CD14-positive monocyte (primary cell): ENCODE results near the gene TRUB1. TPM values are rescaled to one million over a fixed set of nuclear protein-coding genes. Genes with fewer than 3 reads are reported as not detected.

Experiments
- DNase-seq, 3 donors: peaks; one replicate each; pipeline ENCODE4 v3.0.0-alpha.2; 2011 to 2022
- H2AFZ ChIP-seq: 2 replicates; pipeline ENCODE4 v1.6.0; 2012; ENCODE audit warnings: mild to moderate bottlenecking, low read depth, low read length, inconsistent platforms; ENCODE audit not compliant: insufficient read depth, poor library complexity, severe bottlenecking
- H3K27ac ChIP-seq, 2 donors: 1 replicate in 1 of 2; 2 replicates in 1 of 2; pipeline ENCODE4 v1.5.1; 2012 to 2013; ENCODE audit warnings: low read length in 2 of 2, control low read depth in 1 of 2, inconsistent platforms in 1 of 2, low read depth in 1 of 2, mild to moderate bottlenecking in 1 of 2
- H3K27me3 ChIP-seq, 2 donors: one replicate each; pipeline versions ENCODE4 v1.6.0 to v1.6.1; 2011 to 2013; ENCODE audit warnings: low read length in 2 of 2; ENCODE audit not compliant: control insufficient read depth in 2 of 2, insufficient read depth in 2 of 2
- H3K36me3 ChIP-seq, 2 donors: replicated peaks in 1 of 2; 1 replicate in 1 of 2; 2 replicates in 1 of 2; pipeline versions ENCODE4 v1.5.1 to v1.6.1; 2012 to 2013; ENCODE audit warnings: low read length in 2 of 2, control low read depth in 1 of 2, inconsistent platforms in 1 of 2, mild to moderate bottlenecking in 1 of 2; ENCODE audit not compliant: insufficient read depth in 2 of 2, control insufficient read depth in 1 of 2
- H3K4me1 ChIP-seq, 2 donors: 1 replicate in 1 of 2; 2 replicates in 1 of 2; pipeline versions ENCODE4 v1.5.1 to v1.6.1; 2012 to 2013; ENCODE audit warnings: low read length in 2 of 2, control low read depth in 1 of 2, inconsistent platforms in 1 of 2, mild to moderate bottlenecking in 1 of 2, moderate library complexity in 1 of 2; ENCODE audit not compliant: insufficient read depth in 2 of 2, control insufficient read depth in 1 of 2
- H3K4me2 ChIP-seq: replicated peaks from 2 replicates; pipeline ENCODE3; 2012; ENCODE audit warnings: low read length, moderate library complexity, mild to moderate bottlenecking; ENCODE audit not compliant: poor library complexity, severe bottlenecking; ENCODE audit errors: extremely low read depth
- H3K4me3 ChIP-seq, 3 experiments: fragments of 200-600 bp in 1 of 3; sonication (generic) in 1 of 3; replicated peaks in 1 of 3; 1 replicate in 2 of 3; 2 replicates in 1 of 3; pipeline ENCODE4 v1.5.1; 2011 to 2013; ENCODE audit warnings: low read length in 3 of 3, mild to moderate bottlenecking in 3 of 3, control low read depth in 2 of 3, low read depth in 2 of 3, inconsistent platforms in 1 of 3, moderate library complexity in 1 of 3
- H3K79me2 ChIP-seq: 2 replicates; pipeline ENCODE4 v1.6.0; 2012; ENCODE audit warnings: mild to moderate bottlenecking, control low read depth, inconsistent platforms, low read length, moderate library complexity; ENCODE audit not compliant: insufficient read depth
- H3K9ac ChIP-seq: 2 replicates; pipeline ENCODE4 v1.6.0; 2017; ENCODE audit warnings: low read length, mild to moderate bottlenecking; ENCODE audit not compliant: insufficient read depth, poor library complexity, severe bottlenecking
- H3K9me3 ChIP-seq, 2 donors: replicated peaks in 1 of 2; 1 replicate in 1 of 2; 2 replicates in 1 of 2; pipeline versions ENCODE4 v1.5.1 to v1.6.1; 2012 to 2013; ENCODE audit warnings: low read length in 2 of 2, control low read depth in 1 of 2; ENCODE audit not compliant: control insufficient read depth in 1 of 2, insufficient read depth in 1 of 2
- H4K20me1 ChIP-seq: 2 replicates; pipeline ENCODE4 v1.6.0; 2012; ENCODE audit warnings: mild to moderate bottlenecking, low read length, control low read depth, moderate library complexity; ENCODE audit not compliant: insufficient read depth
- H3K27ac Mint-ChIP-seq, 7 donors: one replicate each; pipeline ENCODE4 v1.8.0; 2020; ENCODE audit warnings: mild to moderate bottlenecking in 7 of 7, mixed read lengths in 7 of 7, moderate library complexity in 6 of 7, inconsistent platforms in 2 of 7
- H3K27me3 Mint-ChIP-seq, 3 donors: one replicate each; pipeline ENCODE4 v1.8.0; 2021 to 2022; ENCODE audit warnings: low read depth in 3 of 3, mild to moderate bottlenecking in 3 of 3, mixed read lengths in 3 of 3, moderate library complexity in 3 of 3, inconsistent platforms in 1 of 3
- H3K36me3 Mint-ChIP-seq, 2 donors: one replicate each; pipeline ENCODE4 v1.8.0; 2020; ENCODE audit warnings: mixed read lengths in 2 of 2, inconsistent platforms in 1 of 2, mild to moderate bottlenecking in 1 of 2
- H3K4me1 Mint-ChIP-seq: one replicate; pipeline ENCODE4 v1.8.0; 2020; ENCODE audit warnings: mild to moderate bottlenecking, mixed read lengths
- H3K4me3 Mint-ChIP-seq, 2 donors: one replicate each; pipeline ENCODE4 v1.8.0; 2020; ENCODE audit warnings: mild to moderate bottlenecking in 2 of 2, mixed read lengths in 2 of 2, moderate library complexity in 1 of 2
- H3K9me3 Mint-ChIP-seq, 7 donors: one replicate each; pipeline ENCODE4 v1.8.0; 2020 to 2022; ENCODE audit warnings: mixed read lengths in 7 of 7, mild to moderate bottlenecking in 6 of 7, moderate library complexity in 6 of 7, inconsistent platforms in 2 of 7
- WGBS: methylation state at CpG from one replicate; pipeline ENCODE4 v1.1.5; 2013; ENCODE audit warnings: missing lambda C conversion rate; ENCODE audit not compliant: insufficient coverage; 5-methylcytosine and 5-hydroxymethylcytosine counted together
- intact Hi-C, 2 donors: fragments of 100-400 bp; cut with micrococcal nuclease; formaldehyde crosslinking; loops; one replicate each; pipeline versions ENCODE4 v1.15.0 to v1.15.1; 2023
- polyA plus RNA-seq, 3 donors: library from polyadenylated mRNA; depleted of rRNA in 1 of 3; unstranded in 2 of 3; stranded (reverse) in 1 of 3; fragments of 300-500 nt in 2 of 3; fragments of >200 nt in 1 of 3; fragmentation: Illumina TruSeq in 2 of 3; gene quantifications; 1 replicate in 2 of 3; 2 replicates in 1 of 3; pipeline ENCODE4 v1.2.3, GENCODE V29; 2012 to 2021
- TF ChIP-seq, protein P1 (sequence below): fragments of 200-600 bp; IDR thresholded peaks from one replicate; pipeline ENCODE4 v1.8.0; 2022; ENCODE audit warnings: antibody characterized with exemption, mild to moderate bottlenecking

TRUB1 gene
- polyA plus RNA-seq, 3 donors, result 3.0 to 5.0 (median 3.3) TPM

DNA sequence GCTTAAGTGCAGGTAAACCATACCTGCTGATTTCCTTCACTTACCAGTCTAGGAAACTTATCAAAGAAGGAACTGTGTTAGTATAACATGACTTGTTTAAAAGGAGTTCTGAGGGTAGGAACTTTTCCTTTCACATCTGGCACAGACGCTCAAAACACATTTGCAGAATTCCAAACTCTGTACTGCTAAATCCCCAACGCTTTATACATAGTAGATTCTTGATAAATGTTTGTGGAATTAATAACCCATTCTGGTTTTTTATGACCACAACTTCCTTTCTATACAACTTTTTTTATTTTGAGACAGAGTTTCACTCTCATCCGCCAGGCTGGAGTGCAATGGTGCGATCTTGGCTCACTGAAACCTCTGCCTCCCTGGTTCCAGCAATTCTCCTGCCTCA is 7.7 kb upstream of the TRUB1 start:
- H2AFZ ChIP-seq, result no peak overlapping the region
- H3K27ac ChIP-seq, result no peak overlapping the region
- no peak overlapping the region for H3K4me3 Mint-ChIP-seq
- intact Hi-C loops, result no loop called here
- H4K20me1 ChIP-seq, result no peaks in the 10 kb centered on the region
- H3K4me3 ChIP-seq, result no peak overlapping the region
- no peaks in the 10 kb centered on the region for H3K36me3 ChIP-seq
- no peaks in the 10 kb centered on the region for H3K79me2 ChIP-seq
- no peaks in the 10 kb centered on the region for H3K4me1 Mint-ChIP-seq
- no peak overlapping the region for H3K27ac Mint-ChIP-seq
- peaks cover 0 to 7% (median 4%) of the 10 kb centered on the region in 7 donors for H3K9me3 Mint-ChIP-seq
- TF ChIP-seq, protein P1, sequence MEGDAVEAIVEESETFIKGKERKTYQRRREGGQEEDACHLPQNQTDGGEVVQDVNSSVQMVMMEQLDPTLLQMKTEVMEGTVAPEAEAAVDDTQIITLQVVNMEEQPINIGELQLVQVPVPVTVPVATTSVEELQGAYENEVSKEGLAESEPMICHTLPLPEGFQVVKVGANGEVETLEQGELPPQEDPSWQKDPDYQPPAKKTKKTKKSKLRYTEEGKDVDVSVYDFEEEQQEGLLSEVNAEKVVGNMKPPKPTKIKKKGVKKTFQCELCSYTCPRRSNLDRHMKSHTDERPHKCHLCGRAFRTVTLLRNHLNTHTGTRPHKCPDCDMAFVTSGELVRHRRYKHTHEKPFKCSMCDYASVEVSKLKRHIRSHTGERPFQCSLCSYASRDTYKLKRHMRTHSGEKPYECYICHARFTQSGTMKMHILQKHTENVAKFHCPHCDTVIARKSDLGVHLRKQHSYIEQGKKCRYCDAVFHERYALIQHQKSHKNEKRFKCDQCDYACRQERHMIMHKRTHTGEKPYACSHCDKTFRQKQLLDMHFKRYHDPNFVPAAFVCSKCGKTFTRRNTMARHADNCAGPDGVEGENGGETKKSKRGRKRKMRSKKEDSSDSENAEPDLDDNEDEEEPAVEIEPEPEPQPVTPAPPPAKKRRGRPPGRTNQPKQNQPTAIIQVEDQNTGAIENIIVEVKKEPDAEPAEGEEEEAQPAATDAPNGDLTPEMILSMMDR, result no peak
- H3K4me1 ChIP-seq, result no peaks in the 10 kb centered on the region
- no peak for DNase-seq
- no peaks in the 10 kb centered on the region for H3K9me3 ChIP-seq
- H3K9ac ChIP-seq, result no peak overlapping the region
- H3K27me3 ChIP-seq, result no peaks in the 10 kb centered on the region
- no peak overlapping the region for H3K4me2 ChIP-seq
- peaks cover 5 to 11% (median 9%) of the 10 kb centered on the region in 3 donors for H3K27me3 Mint-ChIP-seq
- H3K36me3 Mint-ChIP-seq, result no peaks in the 10 kb centered on the region
- no CpG with 5 or more reads among the region's 4 CpGs for WGBS

DNA sequence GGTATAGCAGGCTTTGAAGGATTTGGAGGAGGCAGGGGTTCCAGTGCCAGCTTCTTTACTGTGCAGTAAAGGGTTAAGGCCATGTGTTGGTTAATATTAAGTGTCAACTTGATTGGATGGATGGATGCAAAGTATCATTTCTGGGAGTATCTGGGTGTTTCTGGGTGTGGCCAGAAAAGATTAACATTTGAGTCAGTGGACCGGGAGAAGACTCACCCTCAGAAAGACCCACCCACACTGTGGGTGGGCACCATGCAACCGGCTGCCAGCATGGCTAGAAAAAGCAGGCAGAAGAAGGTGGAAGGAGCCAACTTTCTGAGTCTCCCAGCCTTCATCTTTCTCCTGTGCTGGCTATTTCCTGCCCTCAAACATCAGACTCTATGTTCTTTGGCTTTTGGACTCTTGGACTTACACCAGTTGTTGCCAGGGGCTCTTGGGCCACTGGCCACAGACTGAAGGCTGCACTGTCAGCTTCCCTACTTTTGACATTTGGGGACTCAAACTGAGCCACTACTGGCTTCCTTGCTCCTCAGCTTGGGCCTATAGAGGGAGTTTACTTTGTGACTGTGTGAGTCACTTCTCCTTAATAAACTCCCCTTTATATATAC is 6.8 kb upstream of the TRUB1 start:
- H3K4me3 ChIP-seq, result no peak overlapping the region
- H3K79me2 ChIP-seq, result no peaks in the 10 kb centered on the region
- H3K9me3 ChIP-seq, result no peaks in the 10 kb centered on the region
- H3K4me2 ChIP-seq, result no peak overlapping the region
- no peak overlapping the region for H2AFZ ChIP-seq
- intact Hi-C loops, result no loop called here
- H4K20me1 ChIP-seq, result no peaks in the 10 kb centered on the region
- H3K9ac ChIP-seq, result no peak overlapping the region
- WGBS, result no CpG with 5 or more reads among the region's 2 CpGs
- Mint-ChIP-seq H3K4me1 (no peaks in the 10 kb centered on the region), H3K9me3 (peaks cover 0 to 7% (median 4%) of the 10 kb centered on the region in 7 donors), H3K27me3 (peaks cover 4 to 7% (median 5%) of the 10 kb centered on the region in 3 donors), H3K4me3 (no peak overlapping the region), H3K27ac (no peak overlapping the region), H3K36me3 (no peaks in the 10 kb centered on the region)
- TF ChIP-seq, protein P1, result no peak
- DNase-seq, result no peak
- H3K27ac ChIP-seq, result no peak overlapping the region
- no peaks in the 10 kb centered on the region for H3K27me3 ChIP-seq
- H3K36me3 ChIP-seq, result no peaks in the 10 kb centered on the region
- no peaks in the 10 kb centered on the region for H3K4me1 ChIP-seq
